ENCODE data around the gene RPL29.

DNA sequence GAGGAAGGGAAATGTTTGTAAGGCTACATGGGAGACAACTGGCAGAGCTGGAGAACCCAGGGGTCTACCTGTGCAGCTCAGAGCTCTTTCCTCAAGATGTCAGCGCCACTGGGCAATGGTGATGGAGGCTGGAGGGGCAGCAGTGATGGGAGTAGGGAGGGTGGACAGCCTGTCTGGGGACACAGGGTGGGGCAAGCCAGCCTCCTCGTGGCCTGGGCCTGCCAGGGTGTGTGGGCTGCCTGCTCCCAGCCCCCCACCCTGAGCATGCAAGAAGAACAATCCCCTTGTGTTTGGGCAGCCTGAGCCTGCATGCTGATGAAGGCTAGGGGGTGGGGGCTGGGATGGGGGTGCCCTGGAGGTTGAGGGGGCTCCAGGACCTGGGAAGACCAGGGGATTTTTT, 29.7 kb downstream of the RPL29 start:
- TF ChIP-seq, protein P1, sequence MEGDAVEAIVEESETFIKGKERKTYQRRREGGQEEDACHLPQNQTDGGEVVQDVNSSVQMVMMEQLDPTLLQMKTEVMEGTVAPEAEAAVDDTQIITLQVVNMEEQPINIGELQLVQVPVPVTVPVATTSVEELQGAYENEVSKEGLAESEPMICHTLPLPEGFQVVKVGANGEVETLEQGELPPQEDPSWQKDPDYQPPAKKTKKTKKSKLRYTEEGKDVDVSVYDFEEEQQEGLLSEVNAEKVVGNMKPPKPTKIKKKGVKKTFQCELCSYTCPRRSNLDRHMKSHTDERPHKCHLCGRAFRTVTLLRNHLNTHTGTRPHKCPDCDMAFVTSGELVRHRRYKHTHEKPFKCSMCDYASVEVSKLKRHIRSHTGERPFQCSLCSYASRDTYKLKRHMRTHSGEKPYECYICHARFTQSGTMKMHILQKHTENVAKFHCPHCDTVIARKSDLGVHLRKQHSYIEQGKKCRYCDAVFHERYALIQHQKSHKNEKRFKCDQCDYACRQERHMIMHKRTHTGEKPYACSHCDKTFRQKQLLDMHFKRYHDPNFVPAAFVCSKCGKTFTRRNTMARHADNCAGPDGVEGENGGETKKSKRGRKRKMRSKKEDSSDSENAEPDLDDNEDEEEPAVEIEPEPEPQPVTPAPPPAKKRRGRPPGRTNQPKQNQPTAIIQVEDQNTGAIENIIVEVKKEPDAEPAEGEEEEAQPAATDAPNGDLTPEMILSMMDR (IDR thresholded peaks at IDR 0.05) = no peak
- TF ChIP-seq POLR2A (IDR thresholded peaks at IDR 0.05) (no peak), POLR2AphosphoS5 (IDR thresholded peaks at IDR 0.05) (no peak)

Measured in sigmoid colon (tissue), 4 donors.